HG02943 (cell line): ENCODE results near the gene PRAMEF11.

Experiments
- ATAC-seq: cut with Tn5 transposase; IDR thresholded peaks from one replicate; pipeline ENCODE4 v1.9.1; 2021; ENCODE audit warnings: mild to moderate bottlenecking, low read depth, moderate library complexity; ENCODE audit not compliant: unreplicated experiment

Gene PRAMEF11

GRCh38 chr1:12774801-12775345 is 56.3 kb downstream of the PRAMEF11 start:
- no peak for ATAC-seq
